SK-N-SH treated with all-trans-retinoic acid at 6 μM for 48 hours (cell line): ENCODE data around the gene TPRG1.

Experiments
- ATAC-seq: fragments of 200-7000 bp; cut with Tn5 transposase; 3 replicates; pipeline ENCODE4 v1.9.1; 2020; ENCODE audit warnings: mild to moderate bottlenecking, moderate library complexity
- ARNTL ChIP-seq: fragments of 450-650 bp; formaldehyde crosslinking; IDR thresholded peaks from 2 replicates; pipeline ENCODE4 v1.5.0; 2020; ENCODE audit warnings: low read depth, mild to moderate bottlenecking, moderate library complexity, borderline replicate concordance
- BACH2 ChIP-seq: fragments of 250-450 bp; sonication (Bioruptor Pico); IDR thresholded peaks from 2 replicates; pipeline ENCODE4 v1.9.0; 2021; ENCODE audit warnings: mild to moderate bottlenecking, borderline replicate concordance
- CSDC2 ChIP-seq: fragments of 250-450 bp; sonication (Bioruptor Pico); IDR thresholded peaks from 2 replicates; pipeline ENCODE4 v1.5.0; 2020; ENCODE audit warnings: mild to moderate bottlenecking, moderate library complexity
- ESRRG ChIP-seq: fragments of 250-450 bp; sonication (Bioruptor Pico); IDR thresholded peaks from 2 replicates; pipeline ENCODE4 v1.6.1; 2021; ENCODE audit warnings: mild to moderate bottlenecking
- ISL1 ChIP-seq: fragments of 250-450 bp; sonication (Bioruptor Pico); IDR thresholded peaks from 2 replicates; pipeline ENCODE4 v2.1.2; 2022; ENCODE audit warnings: mild to moderate bottlenecking, moderate library complexity
- OSR1 ChIP-seq: fragments of 250-450 bp; sonication (Bioruptor Pico); IDR thresholded peaks from 2 replicates; pipeline ENCODE4 v1.8.0; 2022; ENCODE audit warnings: moderate library complexity, mild to moderate bottlenecking, inconsistent platforms
- PPARA ChIP-seq: fragments of 250-450 bp; sonication (Bioruptor Pico); IDR thresholded peaks from 2 replicates; pipeline ENCODE4 v1.5.0; 2020; ENCODE audit warnings: mild to moderate bottlenecking, borderline replicate concordance
- TCF4 ChIP-seq: fragments of 250-450 bp; sonication (Bioruptor Pico); IDR thresholded peaks from 2 replicates; pipeline ENCODE4 v1.8.0; 2021; ENCODE audit warnings: mild to moderate bottlenecking, moderate library complexity, borderline replicate concordance
- TOX ChIP-seq: fragments of 250-450 bp; sonication (Bioruptor Pico); IDR thresholded peaks from 2 replicates; pipeline ENCODE4 v1.8.0; 2021; ENCODE audit warnings: mild to moderate bottlenecking, moderate library complexity, borderline replicate concordance
- ZFP3 ChIP-seq: fragments of 250-450 bp; sonication (Bioruptor Pico); IDR thresholded peaks from 2 replicates; pipeline ENCODE4 v1.5.0; 2020; ENCODE audit warnings: mild to moderate bottlenecking, moderate library complexity
- ZFP30 ChIP-seq: fragments of 450-650 bp; formaldehyde crosslinking; IDR thresholded peaks from 2 replicates; pipeline ENCODE4 v1.5.0; 2022; ENCODE audit warnings: mild to moderate bottlenecking, moderate library complexity
- ZNF565 ChIP-seq: fragments of 450-650 bp; formaldehyde crosslinking; conservative IDR thresholded peaks from 2 replicates; pipeline ENCODE4 v1.5.0; 2020; ENCODE audit warnings: low read depth, mild to moderate bottlenecking, moderate library complexity
- ZNF70 ChIP-seq: fragments of 450-650 bp; formaldehyde crosslinking; IDR thresholded peaks from 2 replicates; pipeline ENCODE4 v1.5.0; 2020; ENCODE audit warnings: mild to moderate bottlenecking, moderate library complexity
- ZNF8 ChIP-seq: fragments of 450-650 bp; formaldehyde crosslinking; IDR thresholded peaks from 2 replicates; pipeline ENCODE4 v1.5.0; 2020; ENCODE audit warnings: mild to moderate bottlenecking, moderate library complexity
- TF ChIP-seq, protein P1 (sequence below): fragments of 250-450 bp; sonication (Bioruptor Pico); IDR thresholded peaks from 2 replicates; pipeline ENCODE4 v1.8.0; 2020; ENCODE audit warnings: mild to moderate bottlenecking, moderate library complexity, borderline replicate concordance
- TF ChIP-seq, protein P2 (sequence below): fragments of 250-450 bp; sonication (Bioruptor Pico); IDR thresholded peaks from 2 replicates; pipeline ENCODE4 v1.5.0; 2020; ENCODE audit warnings: mild to moderate bottlenecking, moderate library complexity
- TF ChIP-seq, protein P3 (sequence below): fragments of 250-450 bp; sonication (Bioruptor Pico); IDR thresholded peaks from 2 replicates; pipeline ENCODE4 v1.8.0; 2021; ENCODE audit warnings: low read depth, mild to moderate bottlenecking, moderate library complexity, borderline replicate concordance
- TF ChIP-seq, protein P4 (sequence below): fragments of 250-450 bp; sonication (Bioruptor Pico); IDR thresholded peaks from 2 replicates; pipeline ENCODE4 v1.5.1; 2020; ENCODE audit warnings: low read depth, mild to moderate bottlenecking, moderate library complexity

Gene TPRG1

DNA sequence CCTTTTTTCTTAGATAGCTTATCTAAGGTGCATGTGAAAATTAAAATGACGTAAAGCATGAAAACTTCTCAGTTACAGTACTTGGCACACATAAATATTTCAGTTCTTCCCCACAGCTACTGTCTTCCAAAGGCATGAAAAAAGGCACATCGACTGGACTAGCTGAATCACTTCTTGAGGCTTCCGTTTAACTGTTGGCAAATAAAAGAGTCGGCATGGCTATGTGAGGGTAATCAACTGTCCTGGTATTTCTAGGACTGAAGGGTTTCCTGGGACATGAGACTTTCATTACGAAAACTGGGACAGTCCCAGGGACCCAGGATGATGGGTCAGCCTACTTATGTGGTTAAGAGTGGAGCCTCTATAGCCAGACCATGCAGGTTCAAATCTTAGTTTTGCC, 168.2 kb downstream of the TPRG1 start:
- ATAC-seq, result no peak
- TF ChIP-seq OSR1 (no peak), ZFP3 (no peak)
- TF ChIP-seq, protein P1, sequence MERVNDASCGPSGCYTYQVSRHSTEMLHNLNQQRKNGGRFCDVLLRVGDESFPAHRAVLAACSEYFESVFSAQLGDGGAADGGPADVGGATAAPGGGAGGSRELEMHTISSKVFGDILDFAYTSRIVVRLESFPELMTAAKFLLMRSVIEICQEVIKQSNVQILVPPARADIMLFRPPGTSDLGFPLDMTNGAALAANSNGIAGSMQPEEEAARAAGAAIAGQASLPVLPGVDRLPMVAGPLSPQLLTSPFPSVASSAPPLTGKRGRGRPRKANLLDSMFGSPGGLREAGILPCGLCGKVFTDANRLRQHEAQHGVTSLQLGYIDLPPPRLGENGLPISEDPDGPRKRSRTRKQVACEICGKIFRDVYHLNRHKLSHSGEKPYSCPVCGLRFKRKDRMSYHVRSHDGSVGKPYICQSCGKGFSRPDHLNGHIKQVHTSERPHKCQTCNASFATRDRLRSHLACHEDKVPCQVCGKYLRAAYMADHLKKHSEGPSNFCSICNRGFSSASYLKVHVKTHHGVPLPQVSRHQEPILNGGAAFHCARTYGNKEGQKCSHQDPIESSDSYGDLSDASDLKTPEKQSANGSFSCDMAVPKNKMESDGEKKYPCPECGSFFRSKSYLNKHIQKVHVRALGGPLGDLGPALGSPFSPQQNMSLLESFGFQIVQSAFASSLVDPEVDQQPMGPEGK (CRISPR knock-in tag), result no peak

DNA sequence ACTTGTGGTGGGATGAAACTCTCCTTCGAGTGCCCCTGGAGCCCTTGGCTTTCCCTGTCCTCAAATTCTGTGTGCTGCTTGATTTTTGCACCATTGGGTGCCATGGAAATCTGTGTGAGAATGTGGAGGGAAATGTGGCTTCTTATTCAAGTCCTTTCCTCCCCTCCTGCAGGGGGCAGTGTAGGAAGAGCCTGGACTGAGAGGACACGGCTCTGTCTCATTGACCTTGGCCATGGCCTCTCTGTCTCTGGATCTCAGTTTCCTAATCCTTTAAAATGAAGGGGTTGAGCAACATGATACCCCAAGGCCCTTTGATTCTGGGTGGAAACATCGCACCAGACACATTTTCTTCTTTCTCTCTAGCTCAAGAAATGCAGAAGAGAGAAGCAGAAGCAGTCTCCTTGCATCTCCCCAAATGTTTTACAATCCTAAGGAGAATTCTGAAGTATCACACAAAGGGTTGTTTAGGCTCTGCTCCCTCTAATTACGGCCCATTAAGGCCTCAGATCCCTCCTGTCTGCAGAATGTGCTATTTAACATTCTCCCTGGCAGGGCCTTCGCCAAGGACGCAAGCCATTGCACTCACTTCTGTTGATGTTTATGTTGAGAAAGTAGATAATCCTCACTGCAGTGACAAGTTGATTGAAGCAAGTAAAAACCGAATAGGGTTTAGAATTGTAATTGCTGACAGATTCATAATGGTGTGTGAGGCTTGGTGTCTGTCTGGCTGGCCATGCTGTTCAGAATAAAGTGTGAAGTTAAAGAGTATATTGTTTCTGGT, 169.1 kb downstream of the TPRG1 start:
- no peak for ATAC-seq
- TF ChIP-seq, protein P1 (CRISPR knock-in tag), result no peak
- TF ChIP-seq BACH2 (CRISPR knock-in tag), result no peak
- no peak for TF ChIP-seq ISL1
- TF ChIP-seq PPARA, result no peak
- no peak for TF ChIP-seq ZFP30 (CRISPR knock-in tag)
- no peak for TF ChIP-seq ZNF8 (CRISPR knock-in tag)
- TF ChIP-seq ZNF70, result no peak
- TF ChIP-seq TOX, result no peak
- no peak for TF ChIP-seq ZFP3
- TF ChIP-seq, protein P2, sequence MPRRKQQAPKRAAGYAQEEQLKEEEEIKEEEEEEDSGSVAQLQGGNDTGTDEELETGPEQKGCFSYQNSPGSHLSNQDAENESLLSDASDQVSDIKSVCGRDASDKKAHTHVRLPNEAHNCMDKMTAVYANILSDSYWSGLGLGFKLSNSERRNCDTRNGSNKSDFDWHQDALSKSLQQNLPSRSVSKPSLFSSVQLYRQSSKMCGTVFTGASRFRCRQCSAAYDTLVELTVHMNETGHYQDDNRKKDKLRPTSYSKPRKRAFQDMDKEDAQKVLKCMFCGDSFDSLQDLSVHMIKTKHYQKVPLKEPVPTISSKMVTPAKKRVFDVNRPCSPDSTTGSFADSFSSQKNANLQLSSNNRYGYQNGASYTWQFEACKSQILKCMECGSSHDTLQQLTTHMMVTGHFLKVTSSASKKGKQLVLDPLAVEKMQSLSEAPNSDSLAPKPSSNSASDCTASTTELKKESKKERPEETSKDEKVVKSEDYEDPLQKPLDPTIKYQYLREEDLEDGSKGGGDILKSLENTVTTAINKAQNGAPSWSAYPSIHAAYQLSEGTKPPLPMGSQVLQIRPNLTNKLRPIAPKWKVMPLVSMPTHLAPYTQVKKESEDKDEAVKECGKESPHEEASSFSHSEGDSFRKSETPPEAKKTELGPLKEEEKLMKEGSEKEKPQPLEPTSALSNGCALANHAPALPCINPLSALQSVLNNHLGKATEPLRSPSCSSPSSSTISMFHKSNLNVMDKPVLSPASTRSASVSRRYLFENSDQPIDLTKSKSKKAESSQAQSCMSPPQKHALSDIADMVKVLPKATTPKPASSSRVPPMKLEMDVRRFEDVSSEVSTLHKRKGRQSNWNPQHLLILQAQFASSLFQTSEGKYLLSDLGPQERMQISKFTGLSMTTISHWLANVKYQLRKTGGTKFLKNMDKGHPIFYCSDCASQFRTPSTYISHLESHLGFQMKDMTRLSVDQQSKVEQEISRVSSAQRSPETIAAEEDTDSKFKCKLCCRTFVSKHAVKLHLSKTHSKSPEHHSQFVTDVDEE (CRISPR knock-in tag), result no peak
- TF ChIP-seq CSDC2 (CRISPR knock-in tag), result no peak
- TF ChIP-seq, protein P3, sequence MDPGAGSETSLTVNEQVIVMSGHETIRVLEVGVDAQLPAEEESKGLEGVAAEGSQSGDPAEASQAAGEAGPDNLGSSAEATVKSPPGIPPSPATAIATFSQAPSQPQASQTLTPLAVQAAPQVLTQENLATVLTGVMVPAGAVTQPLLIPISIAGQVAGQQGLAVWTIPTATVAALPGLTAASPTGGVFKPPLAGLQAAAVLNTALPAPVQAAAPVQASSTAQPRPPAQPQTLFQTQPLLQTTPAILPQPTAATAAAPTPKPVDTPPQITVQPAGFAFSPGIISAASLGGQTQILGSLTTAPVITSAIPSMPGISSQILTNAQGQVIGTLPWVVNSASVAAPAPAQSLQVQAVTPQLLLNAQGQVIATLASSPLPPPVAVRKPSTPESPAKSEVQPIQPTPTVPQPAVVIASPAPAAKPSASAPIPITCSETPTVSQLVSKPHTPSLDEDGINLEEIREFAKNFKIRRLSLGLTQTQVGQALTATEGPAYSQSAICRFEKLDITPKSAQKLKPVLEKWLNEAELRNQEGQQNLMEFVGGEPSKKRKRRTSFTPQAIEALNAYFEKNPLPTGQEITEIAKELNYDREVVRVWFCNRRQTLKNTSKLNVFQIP (CRISPR knock-in tag), result no peak
- no peak for TF ChIP-seq ARNTL (CRISPR knock-in tag)
- TF ChIP-seq, all 23 proteins: peak for 0

DNA sequence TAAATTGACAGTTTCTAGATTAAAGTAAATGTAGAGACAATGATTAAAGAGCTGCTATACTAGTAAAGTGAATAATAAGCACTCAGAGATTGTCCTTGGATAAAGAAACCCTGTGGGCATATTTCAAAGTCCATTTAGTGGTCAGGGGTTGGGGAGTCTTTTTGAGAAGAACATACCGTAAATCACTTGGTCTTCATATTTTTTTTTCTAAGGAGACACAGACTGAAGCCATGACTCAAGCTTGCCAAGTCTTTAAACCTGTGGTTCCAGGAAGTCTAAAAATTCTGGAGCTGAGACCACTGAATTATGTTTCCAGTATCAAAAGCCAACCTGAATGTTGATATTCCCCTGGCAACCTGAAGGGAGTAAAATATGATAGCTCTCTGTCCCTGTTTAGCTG, 171.0 kb downstream of the TPRG1 start:
- no peak for ATAC-seq

More for the DNA sequence above, 171.0 kb downstream of the TPRG1 start:
- TF ChIP-seq, protein P1 (CRISPR knock-in tag), result no peak
- TF ChIP-seq PPARA (no peak), TCF4 (CRISPR knock-in tag) (no peak), BACH2 (CRISPR knock-in tag) (no peak), ESRRG (CRISPR knock-in tag) (no peak), ARNTL (CRISPR knock-in tag) (no peak), ZNF565 (CRISPR knock-in tag) (no peak)
- TF ChIP-seq, protein P4, sequence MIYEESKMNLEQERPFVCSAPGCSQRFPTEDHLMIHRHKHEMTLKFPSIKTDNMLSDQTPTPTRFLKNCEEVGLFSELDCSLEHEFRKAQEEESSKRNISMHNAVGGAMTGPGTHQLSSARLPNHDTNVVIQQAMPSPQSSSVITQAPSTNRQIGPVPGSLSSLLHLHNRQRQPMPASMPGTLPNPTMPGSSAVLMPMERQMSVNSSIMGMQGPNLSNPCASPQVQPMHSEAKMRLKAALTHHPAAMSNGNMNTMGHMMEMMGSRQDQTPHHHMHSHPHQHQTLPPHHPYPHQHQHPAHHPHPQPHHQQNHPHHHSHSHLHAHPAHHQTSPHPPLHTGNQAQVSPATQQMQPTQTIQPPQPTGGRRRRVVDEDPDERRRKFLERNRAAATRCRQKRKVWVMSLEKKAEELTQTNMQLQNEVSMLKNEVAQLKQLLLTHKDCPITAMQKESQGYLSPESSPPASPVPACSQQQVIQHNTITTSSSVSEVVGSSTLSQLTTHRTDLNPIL (CRISPR knock-in tag), result no peak
